HEK293 (cell line): ENCODE results near the gene CDCA4.

Experiments
- IKZF3 ChIP-seq: fragments of 450-650 bp; IDR thresholded peaks from 2 replicates; pipeline ENCODE4 v1.5.0; 2018; ENCODE audit warnings: missing biosample characterization, mild to moderate bottlenecking, missing genetic modification characterization, moderate library complexity
- SP2 ChIP-seq: fragments of 450-650 bp; formaldehyde crosslinking; IDR thresholded peaks from 2 replicates; pipeline ENCODE4 v1.5.1; 2016; ENCODE audit warnings: missing biosample characterization, missing genetic modification characterization
- SP7 ChIP-seq: fragments of 450-650 bp; formaldehyde crosslinking; IDR thresholded peaks from 2 replicates; pipeline ENCODE4 v1.5.1; 2016; ENCODE audit warnings: missing biosample characterization, missing genetic modification characterization
- ZNF121 ChIP-seq: fragments of 450-650 bp; formaldehyde crosslinking; IDR thresholded peaks from 2 replicates; pipeline ENCODE4 v1.5.1; 2016; ENCODE audit warnings: missing biosample characterization, missing genetic modification characterization
- ZNF140 ChIP-seq: fragments of 450-650 bp; formaldehyde crosslinking; IDR thresholded peaks from 2 replicates; pipeline ENCODE4 v1.5.1; 2016; ENCODE audit warnings: missing biosample characterization, missing genetic modification characterization
- ZNF174 ChIP-seq: fragments of 450-650 bp; formaldehyde crosslinking; IDR thresholded peaks from 2 replicates; pipeline ENCODE4 v1.5.0; 2017; ENCODE audit warnings: missing biosample characterization, mild to moderate bottlenecking, missing genetic modification characterization
- ZNF274 ChIP-seq, 2 experiments: fragments of 200-500 bp in 1 of 2; fragments of 450-650 bp in 1 of 2; sonication (Bioruptor generic) in 1 of 2; formaldehyde crosslinking in 1 of 2; IDR thresholded peaks; 2 replicates each; pipeline versions ENCODE4 v1.5.1 to v1.6.1; 2014 to 2016; ENCODE audit warnings: borderline replicate concordance in 1 of 2, inconsistent platforms in 1 of 2, low read length in 1 of 2, missing biosample characterization in 1 of 2, missing genetic modification characterization in 1 of 2
- ZNF610 ChIP-seq: fragments of 450-650 bp; formaldehyde crosslinking; IDR thresholded peaks from 2 replicates; pipeline ENCODE4 v1.5.1; 2016; ENCODE audit warnings: missing biosample characterization, missing genetic modification characterization, borderline replicate concordance
- ZNF623 ChIP-seq: fragments of 450-650 bp; formaldehyde crosslinking; IDR thresholded peaks from 2 replicates; pipeline ENCODE4 v1.5.1; 2016; ENCODE audit warnings: missing biosample characterization, missing genetic modification characterization
- TF ChIP-seq, protein P1 (sequence below): fragments of 450-650 bp; formaldehyde crosslinking; IDR thresholded peaks from 2 replicates; pipeline ENCODE4 v1.5.1; 2016; ENCODE audit warnings: missing biosample characterization, missing genetic modification characterization

- TF ChIP-seq ZNF610 (tag by site-specific recombination) (no peak), ZNF121 (no peak), SP2 (tag by site-specific recombination) (no peak), SP7 (no peak), ZNF274 (IDR thresholded peaks at IDR 0.05; ENCODE audit: low read length) (no peak), ZNF274 (tag by site-specific recombination; IDR thresholded peaks at IDR 0.05; ENCODE audit: borderline replicate concordance) (no peak), ZNF174 (tag by site-specific recombination) (no peak), IKZF3 (tag by site-specific recombination) (no peak), ZNF623 (tag by site-specific recombination) (no peak), ZNF140 (tag by site-specific recombination) (no peak)
- TF ChIP-seq, protein P1, sequence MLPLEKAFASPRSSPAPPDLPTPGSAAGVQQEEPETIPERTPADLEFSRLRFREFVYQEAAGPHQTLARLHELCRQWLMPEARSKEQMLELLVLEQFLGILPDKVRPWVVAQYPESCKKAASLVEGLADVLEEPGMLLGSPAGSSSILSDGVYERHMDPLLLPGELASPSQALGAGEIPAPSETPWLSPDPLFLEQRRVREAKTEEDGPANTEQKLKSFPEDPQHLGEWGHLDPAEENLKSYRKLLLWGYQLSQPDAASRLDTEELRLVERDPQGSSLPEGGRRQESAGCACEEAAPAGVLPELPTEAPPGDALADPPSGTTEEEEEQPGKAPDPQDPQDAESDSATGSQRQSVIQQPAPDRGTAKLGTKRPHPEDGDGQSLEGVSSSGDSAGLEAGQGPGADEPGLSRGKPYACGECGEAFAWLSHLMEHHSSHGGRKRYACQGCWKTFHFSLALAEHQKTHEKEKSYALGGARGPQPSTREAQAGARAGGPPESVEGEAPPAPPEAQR: no peak
These were observed 25.9 kb downstream of the CDCA4 start for GRCh38 chr14:104994978-104995377.
